Measurements from ENCODE around the gene P2RY10.

- TF ChIP-seq ELF1 (IDR thresholded peaks at IDR 0.05; ENCODE audit: borderline replicate concordance, low read depth) (no peak), POLR2A (IDR thresholded peaks at IDR 0.05; ENCODE audit: borderline replicate concordance, extremely low read depth, insufficient read depth, insufficient read length) (no peak), EGR1 (IDR thresholded peaks at IDR 0.05; ENCODE audit: low read depth) (no peak), POLR2AphosphoS5 (IDR thresholded peaks at IDR 0.05; ENCODE audit: low read depth, low read length) (no peak)
- TF ChIP-seq, protein P1, sequence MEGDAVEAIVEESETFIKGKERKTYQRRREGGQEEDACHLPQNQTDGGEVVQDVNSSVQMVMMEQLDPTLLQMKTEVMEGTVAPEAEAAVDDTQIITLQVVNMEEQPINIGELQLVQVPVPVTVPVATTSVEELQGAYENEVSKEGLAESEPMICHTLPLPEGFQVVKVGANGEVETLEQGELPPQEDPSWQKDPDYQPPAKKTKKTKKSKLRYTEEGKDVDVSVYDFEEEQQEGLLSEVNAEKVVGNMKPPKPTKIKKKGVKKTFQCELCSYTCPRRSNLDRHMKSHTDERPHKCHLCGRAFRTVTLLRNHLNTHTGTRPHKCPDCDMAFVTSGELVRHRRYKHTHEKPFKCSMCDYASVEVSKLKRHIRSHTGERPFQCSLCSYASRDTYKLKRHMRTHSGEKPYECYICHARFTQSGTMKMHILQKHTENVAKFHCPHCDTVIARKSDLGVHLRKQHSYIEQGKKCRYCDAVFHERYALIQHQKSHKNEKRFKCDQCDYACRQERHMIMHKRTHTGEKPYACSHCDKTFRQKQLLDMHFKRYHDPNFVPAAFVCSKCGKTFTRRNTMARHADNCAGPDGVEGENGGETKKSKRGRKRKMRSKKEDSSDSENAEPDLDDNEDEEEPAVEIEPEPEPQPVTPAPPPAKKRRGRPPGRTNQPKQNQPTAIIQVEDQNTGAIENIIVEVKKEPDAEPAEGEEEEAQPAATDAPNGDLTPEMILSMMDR (IDR thresholded peaks at IDR 0.05 in 2 of 3, conservative IDR thresholded peaks at IDR 0.05 in 1 of 3; ENCODE audit: borderline replicate concordance in 1 of 3, insufficient read depth in 1 of 3, low read depth in 2 of 3, low read length in 2 of 3), result no peak
Observed at GRCh38 chrX:78960888-78961287, 15.7 kb downstream of the P2RY10 start.
